CD4-positive, alpha-beta T cell treated with Interleukin-2 at 100 ng/mL for 4 hours (primary cell): ENCODE data around the gene VRK2.
A peak's percentile ranks its signal among the peaks of the same experiment; 100 is the strongest.

Experiments used
- DNase-seq: peaks from one replicate; pipeline ENCODE4 v3.0.0-alpha.2; 2020; ENCODE audit warnings: low spot score

VRK2 gene

GRCh38 chr2:58046585-58047372, at the start of gene VRK2:
TSS of gene VRK2 (plus strand) at chr2:58046806. CDS start at chr2:58048832, 2,026 bp downstream.
- DNase-seq = peak; percentile 84

- no peak for DNase-seq
Measured at GRCh38 chr2:58006256-58006951, 40.2 kb upstream of the VRK2 start.

DNA sequence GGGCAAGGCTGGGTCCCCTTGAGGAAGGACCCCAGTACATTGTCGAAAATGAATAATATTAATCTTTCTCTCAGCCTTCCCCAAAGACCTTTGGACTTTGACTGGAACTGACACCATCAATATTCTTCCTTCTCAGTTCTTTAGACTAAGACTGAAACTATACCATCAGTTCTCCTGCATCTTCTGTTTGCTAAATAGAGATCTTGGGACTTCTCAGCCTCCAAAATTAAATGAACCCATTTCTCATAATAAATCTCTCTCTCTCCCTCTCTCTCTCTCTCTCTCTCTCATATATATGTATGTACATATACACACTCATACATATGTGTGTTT, 39.7 kb upstream of the VRK2 start:
- DNase-seq = no peak

DNA sequence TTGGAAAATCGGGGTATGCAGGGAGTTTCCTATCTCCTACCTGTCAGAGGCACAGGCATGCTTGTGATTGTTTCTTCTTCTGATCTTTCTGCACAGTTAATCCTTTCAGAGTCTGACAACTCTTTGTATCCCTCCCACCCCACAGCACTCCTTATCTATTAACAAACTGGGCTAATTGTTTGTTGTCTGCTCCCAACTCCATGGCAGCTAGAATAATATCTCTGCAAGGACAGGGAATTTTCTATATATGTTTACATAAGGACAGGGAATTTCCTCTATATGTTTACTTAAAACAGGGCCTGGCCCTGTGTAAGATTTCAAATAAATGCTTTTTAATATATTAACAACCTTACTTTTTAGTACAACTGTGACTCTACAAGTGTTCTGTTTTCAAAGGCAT, 36.0 kb upstream of the VRK2 start:
- DNase-seq = no peak

DNA sequence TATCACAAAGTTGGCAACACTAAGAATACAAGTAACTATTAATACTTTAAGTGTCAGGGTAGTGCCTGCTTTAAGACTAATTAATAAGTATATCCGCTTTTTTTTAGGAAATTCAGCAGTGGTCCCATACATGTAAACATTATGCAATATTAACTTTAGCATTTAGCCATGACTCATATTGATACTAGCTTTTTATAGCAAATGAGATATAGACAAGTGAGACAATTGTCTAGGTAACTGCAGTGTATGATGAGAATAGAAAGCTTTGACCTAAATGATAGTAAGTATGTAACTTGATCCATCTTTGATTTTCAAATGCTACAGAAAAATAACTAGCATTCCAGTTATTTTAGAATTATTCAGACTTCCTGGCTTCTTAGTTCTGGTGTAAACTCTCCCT, 27.4 kb upstream of the VRK2 start:
- no peak for DNase-seq

DNA sequence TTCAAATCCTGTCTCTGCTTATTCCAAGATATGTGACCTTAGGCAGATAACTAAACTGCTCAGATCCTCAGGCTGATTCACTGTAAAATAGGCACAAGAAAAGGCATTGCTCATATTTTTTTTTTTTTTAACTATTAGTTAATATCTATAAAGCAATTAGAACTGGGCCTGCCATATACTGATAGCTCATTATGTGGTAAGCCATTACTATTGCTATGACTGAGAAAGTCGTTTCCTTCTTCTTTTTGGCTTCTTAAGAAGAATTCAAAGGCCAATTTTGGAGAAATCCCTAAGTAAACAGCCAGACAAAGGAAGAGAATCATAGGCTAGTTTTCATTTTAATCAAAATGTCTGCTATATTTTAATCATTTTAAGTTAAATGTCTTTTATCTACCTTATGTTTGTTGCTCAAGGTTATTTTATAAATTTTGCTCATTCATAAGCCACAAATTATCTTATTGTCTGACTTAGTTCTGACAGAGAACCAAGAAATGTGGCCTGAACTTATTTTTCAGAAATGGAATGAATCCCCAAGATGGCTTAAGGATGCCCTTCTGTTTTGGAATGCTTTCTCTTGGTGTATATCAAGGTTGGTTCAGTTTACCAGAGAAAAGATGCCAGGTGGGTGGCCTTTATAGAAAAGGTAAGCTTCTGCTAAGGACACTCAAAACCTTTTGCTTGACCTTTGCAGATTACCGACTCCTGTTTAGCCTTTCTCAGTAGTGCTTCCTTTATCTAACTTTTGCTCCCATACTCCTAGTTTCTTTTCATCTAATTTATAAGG, 21.3 kb upstream of the VRK2 start:
- DNase-seq = no peak

DNA sequence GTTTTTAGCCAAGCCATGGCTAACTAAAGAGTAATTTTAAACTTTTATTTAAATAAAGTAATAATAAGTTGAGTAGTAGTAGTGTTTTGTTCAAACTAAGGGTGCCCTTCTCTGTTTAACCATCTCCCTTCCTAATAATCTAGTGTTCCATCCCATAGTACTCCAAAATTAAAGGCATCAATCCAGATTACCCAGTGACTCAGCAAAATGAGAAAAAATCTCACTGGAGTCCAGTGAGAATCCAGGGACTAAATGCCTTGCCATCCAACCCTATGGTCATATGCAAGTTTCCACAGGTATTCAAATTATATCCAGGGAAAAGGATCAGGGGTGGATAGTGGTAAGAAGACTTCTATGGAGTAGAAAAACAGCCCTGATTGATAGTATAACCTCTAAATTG, 19.6 kb upstream of the VRK2 start:
- DNase-seq = no peak

DNA sequence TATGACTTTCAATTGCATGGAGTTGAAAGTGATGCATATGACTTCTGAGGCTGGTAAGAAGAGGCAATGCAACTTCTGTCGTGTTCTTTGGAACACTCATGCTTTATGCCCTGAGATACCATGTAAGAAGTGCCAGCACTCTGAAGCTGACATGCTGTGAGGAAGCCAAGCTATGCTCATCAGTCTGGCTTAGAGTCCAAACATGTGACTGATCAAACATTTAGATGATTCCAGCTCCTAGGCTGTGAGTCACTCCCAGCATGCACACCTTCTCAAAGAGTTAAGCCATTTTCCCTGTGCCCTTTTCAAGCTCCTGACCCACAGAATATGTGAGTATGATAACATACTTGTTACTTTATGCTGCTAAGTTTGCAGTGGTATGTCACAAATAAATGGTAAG, 15.8 kb upstream of the VRK2 start:
- DNase-seq = no peak

- DNase-seq = no peak
Measured at GRCh38 chr2:58032016-58032763, 14.4 kb upstream of the VRK2 start.

DNA sequence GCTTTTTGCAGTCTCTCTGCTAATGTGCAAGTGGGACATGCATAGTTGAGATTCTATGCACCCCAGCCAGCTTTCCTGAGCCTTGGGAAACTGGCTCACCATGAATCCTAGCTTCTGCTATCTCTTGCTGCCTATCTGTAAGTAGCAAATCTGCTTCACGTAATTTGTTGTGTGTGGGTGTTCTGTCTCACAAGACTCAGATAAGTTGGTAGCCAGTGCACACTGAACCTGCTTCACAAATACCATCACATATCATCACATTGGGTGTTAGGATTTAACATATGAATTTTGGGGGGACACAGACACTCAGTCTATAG, 13.9 kb upstream of the VRK2 start:
- DNase-seq = no peak

GRCh38 chr2:58033530-58033929, 13.1 kb upstream of the VRK2 start:
- no peak for DNase-seq

DNA sequence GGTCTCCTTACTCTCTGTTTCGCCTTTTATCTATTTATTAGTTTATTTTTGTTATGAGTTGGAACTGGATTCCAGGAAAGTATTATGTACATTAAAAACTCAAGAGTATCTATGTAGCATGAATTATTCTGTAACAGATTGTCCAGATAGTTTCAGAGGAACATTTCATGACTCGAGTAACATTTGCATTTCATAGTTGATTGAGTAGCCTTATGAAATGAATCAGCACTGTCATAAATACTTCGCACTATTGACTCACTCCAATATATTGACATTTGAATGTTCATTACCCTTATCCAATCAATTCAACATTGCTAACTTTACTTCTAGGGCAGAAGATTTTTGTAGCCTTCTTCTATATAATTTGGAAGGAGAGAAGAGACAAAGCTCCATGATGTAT, 11.3 kb upstream of the VRK2 start:
- DNase-seq = no peak

GRCh38 chr2:58039170-58039611, 7.4 kb upstream of the VRK2 start:
- no peak for DNase-seq

DNA sequence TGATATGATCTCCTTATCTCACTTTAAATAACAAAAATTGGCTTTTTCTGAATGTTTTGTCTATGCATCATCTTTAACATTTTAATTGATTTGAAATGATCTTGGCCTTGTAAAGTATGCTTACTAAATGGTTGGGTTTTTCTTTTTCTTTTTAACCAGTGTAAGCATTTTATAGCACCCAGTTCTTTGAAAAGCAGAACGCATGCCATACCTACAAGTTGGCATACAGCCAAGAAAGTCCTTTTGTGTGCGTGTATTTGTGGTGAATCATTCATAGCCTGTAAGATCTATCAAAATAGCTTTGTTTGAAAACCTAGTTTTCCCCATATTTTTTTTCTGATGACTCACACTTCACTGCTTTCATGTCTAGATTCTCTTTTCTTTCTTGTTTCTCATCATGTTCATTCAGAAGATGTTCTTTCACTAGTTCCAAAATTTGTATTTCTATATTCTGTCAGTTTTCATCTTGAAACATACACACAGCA, 4.1 kb upstream of the VRK2 start:
- DNase-seq = peak; percentile 73

- DNase-seq = no peak
Measured at GRCh38 chr2:58044145-58044544, 2.5 kb upstream of the VRK2 start.

GRCh38 chr2:58045580-58046334, 849 bp upstream of the VRK2 start:
- DNase-seq = no peak

GRCh38 chr2:58046335-58046584, 346 bp upstream of the VRK2 start:
- DNase-seq = no peak

DNA sequence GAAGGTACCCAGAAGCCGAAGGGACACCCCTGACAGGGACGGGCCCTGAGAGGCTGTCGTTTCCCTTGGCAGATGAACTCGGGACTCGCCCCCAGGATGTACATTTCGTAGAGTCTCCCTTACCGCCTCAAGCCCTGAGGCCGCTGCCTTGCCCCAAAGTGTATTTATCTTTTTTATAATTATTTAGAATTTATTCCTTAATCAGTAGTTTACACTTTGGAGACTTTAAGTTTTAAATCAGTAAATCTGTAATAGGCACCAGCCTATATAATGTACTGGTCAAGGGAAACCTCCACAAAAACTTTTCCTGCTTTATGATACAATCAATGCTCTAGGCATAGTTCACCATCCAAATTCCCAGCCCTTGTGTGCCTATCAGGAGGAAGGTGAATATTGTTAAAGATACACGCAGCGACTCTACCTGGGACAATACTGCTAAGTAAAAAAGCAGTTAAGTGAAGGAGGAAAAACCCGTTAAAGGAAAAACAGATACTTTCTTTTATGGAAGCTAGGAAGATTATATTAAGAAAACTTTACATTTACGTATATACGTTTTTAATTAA, 848 bp downstream of the VRK2 start:
- DNase-seq = no peak

DNA sequence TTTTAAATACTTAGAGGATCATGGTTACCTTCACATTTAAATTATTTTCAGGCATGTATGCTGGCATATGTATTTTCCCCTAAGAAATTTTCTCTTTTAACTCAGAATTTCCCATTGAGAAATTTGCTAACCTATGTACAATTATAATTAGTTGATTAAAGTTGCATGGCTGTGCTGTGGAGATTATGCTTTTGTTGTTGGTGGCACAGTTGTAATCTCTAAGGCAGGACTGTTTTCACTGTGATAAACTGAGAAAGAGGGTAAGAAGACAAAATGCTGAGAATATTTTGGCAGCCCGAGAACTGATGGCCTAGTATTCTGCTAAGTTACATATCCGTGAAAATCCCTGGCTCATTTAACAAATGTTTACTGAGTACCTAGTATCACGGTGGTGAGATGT, 1.4 kb downstream of the VRK2 start:
- DNase-seq = no peak

- DNase-seq = no peak
Measured at GRCh38 chr2:58051445-58051844, 4.8 kb downstream of the VRK2 start.

DNA sequence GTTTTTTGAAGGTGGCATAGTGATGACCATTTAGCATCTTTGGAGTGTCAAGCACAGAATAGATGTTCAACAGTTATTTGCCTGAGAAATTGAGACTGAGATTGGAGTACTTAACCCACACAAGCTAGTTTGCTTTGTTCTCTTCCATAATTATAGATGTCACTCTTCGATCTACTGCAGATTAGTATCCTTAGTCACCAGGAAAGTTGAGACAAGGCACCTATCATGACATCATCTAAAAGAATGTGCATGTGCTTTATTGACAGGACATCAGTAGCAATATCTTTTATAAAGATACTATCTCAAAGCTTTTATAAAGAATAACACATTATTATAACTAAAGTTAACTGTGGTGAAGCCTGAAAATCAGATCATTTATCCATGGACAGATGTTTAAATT, 6.4 kb downstream of the VRK2 start:
- DNase-seq = no peak

DNA sequence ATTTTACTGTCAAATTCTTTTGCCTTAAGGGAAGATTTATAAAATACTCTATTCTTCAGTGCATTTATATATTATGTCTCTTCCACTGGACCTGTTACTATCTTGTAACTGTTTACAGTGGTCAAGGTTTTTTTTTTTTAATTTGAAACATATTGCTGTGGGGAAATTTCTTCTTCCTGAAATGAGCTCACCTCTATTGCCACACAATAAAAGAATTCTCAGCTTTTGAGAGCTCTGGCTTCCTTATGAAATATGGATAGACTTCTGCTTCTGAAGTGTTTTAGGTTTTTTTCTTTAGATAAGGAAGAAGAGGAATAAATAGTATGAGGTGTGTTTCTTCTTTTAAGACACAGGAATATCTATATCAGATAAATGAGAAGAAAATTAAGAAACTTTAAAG, 7.7 kb downstream of the VRK2 start:
- DNase-seq = no peak
